ENCODE data around the gene HLF. TPM values are rescaled to one million over a fixed set of nuclear protein-coding genes. Genes with fewer than 3 reads are reported as not detected.

The HLF gene
- total RNA-seq, 2 donors from 2014 or later, result 0.69 to 3.0 TPM

GRCh38 chr17:55223524-55223923 is 41.2 kb upstream of the HLF start:
- no peaks in the 10 kb centered on the region for H3K36me3 ChIP-seq
- intact Hi-C loops (cut with DNase I), result no loop called here

GRCh38 chr17:55224746-55225145 is 40.0 kb upstream of the HLF start:
- H3K27ac ChIP-seq, result no peak overlapping the region
- intact Hi-C loops (cut with DNase I), result no loop called here
- H3K36me3 ChIP-seq, result no peaks in the 10 kb centered on the region
- H3K9me3 ChIP-seq, result no peaks in the 10 kb centered on the region
- no peak overlapping the region for H3K4me3 ChIP-seq
- no peak for TF ChIP-seq CTCF (IDR thresholded peaks at IDR 0.05)
- H3K9ac ChIP-seq (ENCODE audit: low read depth in 2 of 2, low read length in 2 of 2), result no peak overlapping the region
- H3K27me3 ChIP-seq, result no peaks in the 10 kb centered on the region
- H3K4me1 ChIP-seq, result no peaks in the 10 kb centered on the region
- no peak for DNase-seq

More at GRCh38 chr17:55223524-55223923, 41.2 kb upstream of the HLF start:
- Histone ChIP-seq H3K4me3 (no peak overlapping the region), H3K9ac (ENCODE audit: low read depth in 2 of 2, low read length in 2 of 2) (no peak overlapping the region), H3K27ac (no peak overlapping the region), H3K27me3 (no peaks in the 10 kb centered on the region), H3K4me1 (no peaks in the 10 kb centered on the region), H3K9me3 (no peaks in the 10 kb centered on the region)
- no peak for DNase-seq
- no peak for TF ChIP-seq CTCF (IDR thresholded peaks at IDR 0.05)

GRCh38 chr17:55225237-55225636 is 39.5 kb upstream of the HLF start:
- Histone ChIP-seq H3K4me1 (no peaks in the 10 kb centered on the region), H3K9me3 (no peaks in the 10 kb centered on the region), H3K36me3 (no peaks in the 10 kb centered on the region), H3K9ac (ENCODE audit: low read depth in 2 of 2, low read length in 2 of 2) (no peak overlapping the region), H3K27ac (no peak overlapping the region), H3K27me3 (no peaks in the 10 kb centered on the region), H3K4me3 (no peak overlapping the region)
- no peak for TF ChIP-seq CTCF (IDR thresholded peaks at IDR 0.05)
- intact Hi-C loops (cut with DNase I), result no loop called here
- no peak for DNase-seq

- Histone ChIP-seq H3K36me3 (no peaks in the 10 kb centered on the region), H3K9ac (ENCODE audit: low read depth in 2 of 2, low read length in 2 of 2) (no peak overlapping the region), H3K9me3 (no peaks in the 10 kb centered on the region), H3K4me1 (no peaks in the 10 kb centered on the region), H3K27me3 (no peaks in the 10 kb centered on the region), H3K4me3 (no peak overlapping the region), H3K27ac (no peak overlapping the region)
- intact Hi-C loops (cut with DNase I), result no loop called here
- TF ChIP-seq CTCF (IDR thresholded peaks at IDR 0.05), result no peak
- DNase-seq, result no peak
Observed at GRCh38 chr17:55228683-55229192, 36.0 kb upstream of the HLF start.

- no peak for DNase-seq
- H3K4me1 ChIP-seq, result no peaks in the 10 kb centered on the region
- no peak overlapping the region for H3K9ac ChIP-seq (ENCODE audit: low read depth in 2 of 2, low read length in 2 of 2)
- intact Hi-C loops (cut with DNase I), result no loop called here
- no peak overlapping the region for H3K4me3 ChIP-seq
- TF ChIP-seq CTCF (IDR thresholded peaks at IDR 0.05), result no peak
- no peaks in the 10 kb centered on the region for H3K9me3 ChIP-seq
- no peaks in the 10 kb centered on the region for H3K36me3 ChIP-seq
- no peak overlapping the region for H3K27ac ChIP-seq
- no peaks in the 10 kb centered on the region for H3K27me3 ChIP-seq
Observed at GRCh38 chr17:55229276-55229675, 35.5 kb upstream of the HLF start.

Data from colonic mucosa (tissue), 4 donors.